Tibial artery (tissue), 4 donors: ENCODE measurements around the gene PGM1.

Source experiments
- DNase-seq, 2 donors: peaks; one replicate each; pipeline ENCODE4 v3.0.0-alpha.2; 2019
- H3K27ac ChIP-seq, 2 donors: fragments of 200-600 bp; sonication (generic) in 1 of 2; 1 replicate in 1 of 2; 2 replicates in 1 of 2; pipeline ENCODE4 v1.5.1; 2018 to 2019; ENCODE audit warnings: mild to moderate bottlenecking in 1 of 2
- H3K27me3 ChIP-seq, 2 donors: fragments of 200-600 bp; sonication (generic) in 1 of 2; one replicate each; pipeline versions ENCODE4 v1.5.1 to v1.6.0; 2016 to 2019
- H3K36me3 ChIP-seq, 3 donors: fragments of 200-600 bp; sonication (generic) in 2 of 3; one replicate each; pipeline ENCODE4 v1.5.1; 2016 to 2019; ENCODE audit warnings: mild to moderate bottlenecking in 2 of 3
- H3K4me1 ChIP-seq, 4 donors: fragments of 200-600 bp; sonication (generic) in 2 of 4; 1 replicate in 3 of 4; 2 replicates in 1 of 4; pipeline ENCODE4 v1.5.1; 2016 to 2019
- H3K4me3 ChIP-seq, 2 donors: fragments of 200-600 bp; sonication (generic) in 1 of 2; 1 replicate in 1 of 2; 2 replicates in 1 of 2; pipeline ENCODE4 v1.5.1; 2018 to 2019; ENCODE audit warnings: mild to moderate bottlenecking in 2 of 2
- H3K9me3 ChIP-seq, 3 donors: fragments of 200-600 bp; sonication (generic) in 1 of 3; one replicate each; pipeline ENCODE4 v1.5.1; 2016 to 2019
- CTCF ChIP-seq, 2 experiments: fragments of 200-600 bp in 1 of 2; fragments of 450-650 bp in 1 of 2; IDR thresholded peaks; one replicate each; pipeline ENCODE4 v1.5.1; 2017 to 2019; ENCODE audit warnings: antibody characterized with exemption in 2 of 2, mild to moderate bottlenecking in 1 of 2, moderate library complexity in 1 of 2
- intact Hi-C: fragments of 100-400 bp; cut with DNase I; formaldehyde crosslinking; loops from one replicate; pipeline ENCODE4 v1.15.0; 2023; ENCODE audit warnings: low total_unique reads

The PGM1 gene

GRCh38 chr1:63670164-63670563 lies 77.0 kb downstream of the PGM1 start:
- Histone ChIP-seq H3K27me3 (no peaks in the 10 kb centered on the region), H3K9me3 (no peaks in the 10 kb centered on the region), H3K4me1 (peaks cover 0 to 16% (median 6%) of the 10 kb centered on the region in 4 donors), H3K36me3 (no peaks in the 10 kb centered on the region), H3K4me3 (no peak overlapping the region), H3K27ac (no peak overlapping the region)
- DNase-seq, result no peak
- TF ChIP-seq CTCF (IDR thresholded peaks at IDR 0.05), result no peak
- intact Hi-C loops, result loop anchor here (10.0 kb wide), 1 partner anchor 55 kb away; no protein-coding TSS in a partner anchor

GRCh38 chr1:63671514-63671913 lies 78.3 kb downstream of the PGM1 start:
- no peak for TF ChIP-seq CTCF (IDR thresholded peaks at IDR 0.05)
- intact Hi-C loops, result loop anchor here (10.0 kb wide), 1 partner anchor 57 kb away; no protein-coding TSS in a partner anchor
- H3K9me3 ChIP-seq, result no peaks in the 10 kb centered on the region
- DNase-seq, result no peak
- H3K4me3 ChIP-seq, result no peak overlapping the region
- H3K36me3 ChIP-seq, result no peaks in the 10 kb centered on the region
- no peaks in the 10 kb centered on the region for H3K27me3 ChIP-seq
- H3K4me1 ChIP-seq, result peaks cover 0 to 21% (median 6%) of the 10 kb centered on the region in 4 donors
- H3K27ac ChIP-seq, result no peak overlapping the region

- H3K36me3 ChIP-seq, result no peaks in the 10 kb centered on the region
- peak overlapping the region; percentile 50 to 55 for H3K27ac ChIP-seq
- peak; percentile 72 to 84 for DNase-seq
- H3K9me3 ChIP-seq, result no peaks in the 10 kb centered on the region
- H3K4me3 ChIP-seq, result no peak overlapping the region
- TF ChIP-seq CTCF (IDR thresholded peaks at IDR 0.05), result peak; percentile 66 to 75
- intact Hi-C loops, result loop anchor here (2.0 to 10.0 kb wide), 2 partner anchors 60 to 570 kb away; no protein-coding TSS in a partner anchor
- H3K27me3 ChIP-seq, result no peaks in the 10 kb centered on the region
- peaks cover 0 to 17% (median 6%) of the 10 kb centered on the region in 4 donors for H3K4me1 ChIP-seq
Measured at GRCh38 chr1:63674238-63674864, 81.1 kb downstream of the PGM1 start.

- Histone ChIP-seq H3K27me3 (no peaks in the 10 kb centered on the region), H3K36me3 (no peaks in the 10 kb centered on the region), H3K4me3 (no peak overlapping the region), H3K4me1 (peaks cover 0 to 16% (median 6%) of the 10 kb centered on the region in 4 donors), H3K27ac (peak overlapping the region; percentile 50 to 55), H3K9me3 (no peaks in the 10 kb centered on the region)
- no peak for DNase-seq
- intact Hi-C loops, result loop anchor here (2.0 to 10.0 kb wide), 3 partner anchors 60 to 570 kb away; no protein-coding TSS in a partner anchor
- no peak for TF ChIP-seq CTCF (IDR thresholded peaks at IDR 0.05)
Measured at GRCh38 chr1:63674865-63675419, 81.7 kb downstream of the PGM1 start.

GRCh38 chr1:63675420-63675931 lies 82.3 kb downstream of the PGM1 start:
- Histone ChIP-seq H3K36me3 (no peaks in the 10 kb centered on the region), H3K9me3 (no peaks in the 10 kb centered on the region), H3K4me1 (peaks cover 0 to 16% (median 6%) of the 10 kb centered on the region in 4 donors), H3K27ac (peak overlapping the region in 1 of 2 donors; percentile 55), H3K4me3 (no peak overlapping the region), H3K27me3 (no peaks in the 10 kb centered on the region)
- intact Hi-C loops, result loop anchor here (2.0 to 10.0 kb wide), 3 partner anchors 61 to 569 kb away; no protein-coding TSS in a partner anchor
- DNase-seq, result no peak
- no peak for TF ChIP-seq CTCF (IDR thresholded peaks at IDR 0.05)
